ENCODE data around the gene ZNF598. TPM values are rescaled to one million over a fixed set of nuclear protein-coding genes. Genes with fewer than 3 reads are reported as not detected.

Gene ZNF598
- total RNA-seq, 4 donors from 2014 or later, result 31.3 to 56.1 (median 40.9) TPM

DNA sequence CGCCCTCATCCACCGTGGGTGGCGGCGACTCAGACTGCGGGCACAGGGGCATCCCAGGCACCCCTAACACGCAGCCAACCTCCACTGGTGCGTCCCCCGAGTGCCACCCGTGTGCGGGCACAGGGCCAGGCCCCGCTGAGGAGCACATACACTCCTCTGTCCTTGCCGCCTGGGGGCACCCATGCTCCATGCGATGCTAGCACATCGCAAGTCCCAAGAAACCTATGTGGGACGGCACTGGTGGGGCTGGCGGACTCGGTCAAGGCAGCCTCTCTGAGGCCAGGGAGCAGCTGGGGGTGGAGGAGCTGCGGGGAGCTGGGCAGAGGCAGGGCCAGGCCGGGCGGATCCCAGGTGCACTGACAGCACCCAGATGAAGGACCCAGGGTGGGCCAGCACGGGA, 4.0 kb downstream of the ZNF598 start:
- no peak for DNase-seq

GRCh38 chr16:2004795-2005517, 4.7 kb downstream of the ZNF598 start:
- Histone ChIP-seq H3K9me3 (no peaks in the 10 kb centered on the region), H3K36me3 (peaks cover 25 to 48% (median 32%) of the 10 kb centered on the region in 3 donors), H3K4me1 (peaks cover 37 to 63% (median 48%) of the 10 kb centered on the region in 3 donors), H3K27me3 (no peaks in the 10 kb centered on the region), H3K4me3 (no peak overlapping the region), H3K27ac (no peak overlapping the region)
- 53 to 65% methylated on average over 3 to 9 of the region's 34 CpGs for WGBS, 2 donors
- TF ChIP-seq, protein P1, sequence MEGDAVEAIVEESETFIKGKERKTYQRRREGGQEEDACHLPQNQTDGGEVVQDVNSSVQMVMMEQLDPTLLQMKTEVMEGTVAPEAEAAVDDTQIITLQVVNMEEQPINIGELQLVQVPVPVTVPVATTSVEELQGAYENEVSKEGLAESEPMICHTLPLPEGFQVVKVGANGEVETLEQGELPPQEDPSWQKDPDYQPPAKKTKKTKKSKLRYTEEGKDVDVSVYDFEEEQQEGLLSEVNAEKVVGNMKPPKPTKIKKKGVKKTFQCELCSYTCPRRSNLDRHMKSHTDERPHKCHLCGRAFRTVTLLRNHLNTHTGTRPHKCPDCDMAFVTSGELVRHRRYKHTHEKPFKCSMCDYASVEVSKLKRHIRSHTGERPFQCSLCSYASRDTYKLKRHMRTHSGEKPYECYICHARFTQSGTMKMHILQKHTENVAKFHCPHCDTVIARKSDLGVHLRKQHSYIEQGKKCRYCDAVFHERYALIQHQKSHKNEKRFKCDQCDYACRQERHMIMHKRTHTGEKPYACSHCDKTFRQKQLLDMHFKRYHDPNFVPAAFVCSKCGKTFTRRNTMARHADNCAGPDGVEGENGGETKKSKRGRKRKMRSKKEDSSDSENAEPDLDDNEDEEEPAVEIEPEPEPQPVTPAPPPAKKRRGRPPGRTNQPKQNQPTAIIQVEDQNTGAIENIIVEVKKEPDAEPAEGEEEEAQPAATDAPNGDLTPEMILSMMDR (IDR thresholded peaks at IDR 0.05), result no peak
- no peak for TF ChIP-seq POLR2A (IDR thresholded peaks at IDR 0.05)
- intact Hi-C loops (cut with DNase I), result no loop called here
- DNase-seq, result no peak

More for the DNA sequence above, 4.0 kb downstream of the ZNF598 start:
- Histone ChIP-seq H3K4me1 (peaks cover 44 to 70% (median 54%) of the 10 kb centered on the region in 3 donors), H3K27ac (no peak overlapping the region), H3K27me3 (no peaks in the 10 kb centered on the region), H3K36me3 (peaks cover 20 to 41% (median 26%) of the 10 kb centered on the region in 3 donors), H3K4me3 (no peak overlapping the region), H3K9me3 (no peaks in the 10 kb centered on the region)
- intact Hi-C loops (cut with DNase I), result no loop called here
- WGBS, 2 donors, result 75 to 92% methylated on average over 5 to 8 of the region's 21 CpGs
- TF ChIP-seq POLR2A (IDR thresholded peaks at IDR 0.05), result no peak
- TF ChIP-seq, protein P1 (IDR thresholded peaks at IDR 0.05), result no peak

GRCh38 chr16:2003827-2004641, 5.6 kb downstream of the ZNF598 start:
- WGBS, 2 donors, result 42% methylated on average over 2 of the region's 36 CpGs; no CpG with 5 or more reads in 1 of the 2 donors
- no peaks in the 10 kb centered on the region for H3K9me3 ChIP-seq
- H3K36me3 ChIP-seq, result peaks cover 34 to 57% (median 39%) of the 10 kb centered on the region in 3 donors
- intact Hi-C loops (cut with DNase I), result no loop called here
- TF ChIP-seq, protein P1 (IDR thresholded peaks at IDR 0.05), result peak; percentile 83 to 97 (median 94)
- TF ChIP-seq POLR2A (IDR thresholded peaks at IDR 0.05), result no peak
- H3K27ac ChIP-seq, result peak overlapping the region in 1 of 4 donors; percentile 40
- H3K27me3 ChIP-seq, result no peaks in the 10 kb centered on the region
- DNase-seq, result peak; percentile 49
- H3K4me1 ChIP-seq, result peaks cover 37 to 59% (median 48%) of the 10 kb centered on the region in 3 donors
- peak overlapping the region in 2 of 4 donors; percentile 16 to 49 for H3K4me3 ChIP-seq

- Histone ChIP-seq H3K27ac (peak overlapping the region in 1 of 4 donors; percentile 40), H3K4me1 (peaks cover 32 to 55% (median 42%) of the 10 kb centered on the region in 3 donors), H3K27me3 (no peaks in the 10 kb centered on the region), H3K36me3 (peaks cover 41 to 64% (median 46%) of the 10 kb centered on the region in 3 donors), H3K9me3 (no peaks in the 10 kb centered on the region), H3K4me3 (peak overlapping the region in 1 of 4 donors; percentile 49)
- no peak for DNase-seq
- 89 to 100% methylated on average over 1 to 4 of the region's 8 CpGs for WGBS, 2 donors
- TF ChIP-seq, protein P1 (IDR thresholded peaks at IDR 0.05), result no peak
- TF ChIP-seq POLR2A (IDR thresholded peaks at IDR 0.05), result no peak
- intact Hi-C loops (cut with DNase I), result no loop called here
Measured at GRCh38 chr16:2003231-2003826, 6.3 kb downstream of the ZNF598 start.
